ENCODE results near the gene MKRN1.
"Not testable (repeated sequence)": the region's sequence is repeated elsewhere in the genome, so short reads cannot be mapped to it uniquely, and the experiment has no call there.

Gene MKRN1

DNA sequence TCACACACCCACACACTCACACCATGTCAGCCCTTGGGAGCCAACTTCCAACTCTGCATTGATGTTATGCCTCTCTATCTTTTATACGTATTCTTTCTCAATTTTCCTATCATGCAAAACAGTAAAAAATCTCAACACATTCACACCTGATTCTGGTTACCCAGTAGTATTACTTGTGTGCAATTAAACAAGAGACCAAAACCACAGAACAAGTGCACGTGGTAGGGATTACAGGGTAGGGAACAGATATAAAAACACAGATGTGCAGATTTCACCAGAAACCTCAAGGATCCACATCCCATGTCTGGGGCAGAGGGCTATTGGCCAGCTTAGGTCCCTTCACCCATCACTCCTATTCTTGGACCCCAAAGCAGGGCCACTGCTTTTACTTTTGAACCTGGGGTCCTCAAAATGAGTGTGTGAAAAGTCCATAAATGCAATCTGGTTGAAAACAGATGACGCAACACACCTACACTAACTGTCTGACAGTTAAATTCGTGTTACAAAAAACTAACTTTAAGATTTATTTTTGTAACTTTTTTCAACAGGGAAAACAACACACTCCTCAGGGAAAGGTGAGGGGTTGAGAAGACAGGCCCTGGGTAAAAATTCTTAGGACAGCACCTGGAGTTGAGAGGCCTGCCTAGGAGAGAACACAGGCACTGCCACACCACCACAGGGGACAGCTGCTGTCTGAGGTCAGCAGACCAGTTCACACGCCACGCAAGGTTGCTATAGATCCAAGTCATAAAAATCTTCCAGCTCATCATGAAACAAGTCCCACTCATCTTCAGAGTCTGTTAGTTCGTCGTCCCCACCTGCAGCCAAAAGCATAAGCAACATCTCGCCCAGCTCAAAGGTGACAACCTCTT, 25.3 kb downstream of the MKRN1 start:
- peaks cover 60% of the 10 kb centered on the region for H3K4me1 ChIP-seq (ENCODE audit: control insufficient read depth, insufficient read depth, low read length)
- H3K27me3 ChIP-seq (ENCODE audit: control insufficient read depth, insufficient read depth, low read length); H3K9me3 ChIP-seq (ENCODE audit: control insufficient read depth, insufficient read depth, low read length); H3K9ac ChIP-seq (ENCODE audit: low read depth, low read length); H3K4me3 ChIP-seq (ENCODE audit: low read depth, low read length); H3K27ac ChIP-seq (ENCODE audit: low read depth, low read length): not testable (repeated sequence)
- peaks cover 65% of the 10 kb centered on the region for H3K36me3 ChIP-seq (ENCODE audit: control insufficient read depth, insufficient read depth, low read length)

GRCh38 chr7:140453273-140453672, 26.0 kb downstream of the MKRN1 start:
- peaks cover 60% of the 10 kb centered on the region for H3K4me1 ChIP-seq (ENCODE audit: control insufficient read depth, insufficient read depth, low read length)
- H3K9ac ChIP-seq (ENCODE audit: low read depth, low read length), result no peak overlapping the region
- H3K9me3 ChIP-seq (ENCODE audit: control insufficient read depth, insufficient read depth, low read length), result no peaks in the 10 kb centered on the region
- H3K4me3 ChIP-seq (ENCODE audit: low read depth, low read length), result no peak overlapping the region
- no peak overlapping the region for H3K27ac ChIP-seq (ENCODE audit: low read depth, low read length)
- H3K36me3 ChIP-seq (ENCODE audit: control insufficient read depth, insufficient read depth, low read length), result peaks cover 57% of the 10 kb centered on the region
- no peaks in the 10 kb centered on the region for H3K27me3 ChIP-seq (ENCODE audit: control insufficient read depth, insufficient read depth, low read length)

DNA sequence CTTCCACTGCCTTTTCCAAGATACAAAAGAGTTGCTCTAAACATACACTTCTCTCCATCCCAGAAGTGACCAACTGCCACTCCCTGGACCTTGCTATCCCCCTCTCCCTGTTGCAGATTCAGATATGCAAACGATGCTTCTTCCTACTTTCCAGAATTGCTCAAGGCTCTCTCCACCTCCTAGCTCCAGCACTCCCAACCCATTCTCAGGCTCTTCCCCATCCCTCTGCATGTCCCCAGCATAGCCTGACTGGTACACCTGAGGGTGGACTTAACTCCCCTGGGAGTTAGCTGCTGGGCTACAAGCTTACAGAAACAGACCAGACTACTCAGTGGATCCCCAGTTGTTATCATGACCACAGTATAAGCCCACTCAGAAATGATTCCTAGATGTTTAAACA, 27.6 kb downstream of the MKRN1 start:
- peaks cover 42% of the 10 kb centered on the region for H3K36me3 ChIP-seq (ENCODE audit: control insufficient read depth, insufficient read depth, low read length)
- H3K9ac ChIP-seq (ENCODE audit: low read depth, low read length), result no peak overlapping the region
- H3K4me1 ChIP-seq (ENCODE audit: control insufficient read depth, insufficient read depth, low read length), result peaks cover 61% of the 10 kb centered on the region
- no peaks in the 10 kb centered on the region for H3K27me3 ChIP-seq (ENCODE audit: control insufficient read depth, insufficient read depth, low read length)
- H3K4me3 ChIP-seq (ENCODE audit: low read depth, low read length), result no peak overlapping the region
- H3K9me3 ChIP-seq (ENCODE audit: control insufficient read depth, insufficient read depth, low read length), result no peaks in the 10 kb centered on the region
- H3K27ac ChIP-seq (ENCODE audit: low read depth, low read length), result peak overlapping the region; percentile 0

- peak overlapping the region; percentile 80 for H3K27ac ChIP-seq (ENCODE audit: low read depth, low read length)
- no peak overlapping the region for H3K9ac ChIP-seq (ENCODE audit: low read depth, low read length)
- H3K36me3 ChIP-seq (ENCODE audit: control insufficient read depth, insufficient read depth, low read length), result peaks cover 17% of the 10 kb centered on the region
- peaks cover 36% of the 10 kb centered on the region for H3K4me1 ChIP-seq (ENCODE audit: control insufficient read depth, insufficient read depth, low read length)
- no peaks in the 10 kb centered on the region for H3K9me3 ChIP-seq (ENCODE audit: control insufficient read depth, insufficient read depth, low read length)
- no peaks in the 10 kb centered on the region for H3K27me3 ChIP-seq (ENCODE audit: control insufficient read depth, insufficient read depth, low read length)
- no peak overlapping the region for H3K4me3 ChIP-seq (ENCODE audit: low read depth, low read length)
These were observed 30.4 kb downstream of the MKRN1 start for GRCh38 chr7:140448781-140449480.

GRCh38 chr7:140447841-140448240, 31.5 kb downstream of the MKRN1 start:
- no peak overlapping the region for H3K4me3 ChIP-seq (ENCODE audit: low read depth, low read length)
- peaks cover 32% of the 10 kb centered on the region for H3K4me1 ChIP-seq (ENCODE audit: control insufficient read depth, insufficient read depth, low read length)
- no peaks in the 10 kb centered on the region for H3K9me3 ChIP-seq (ENCODE audit: control insufficient read depth, insufficient read depth, low read length)
- H3K27ac ChIP-seq (ENCODE audit: low read depth, low read length), result peak overlapping the region; percentile 74
- H3K27me3 ChIP-seq (ENCODE audit: control insufficient read depth, insufficient read depth, low read length), result no peaks in the 10 kb centered on the region
- H3K36me3 ChIP-seq (ENCODE audit: control insufficient read depth, insufficient read depth, low read length), result peaks cover 6% of the 10 kb centered on the region
- no peak overlapping the region for H3K9ac ChIP-seq (ENCODE audit: low read depth, low read length)

GRCh38 chr7:140446467-140446866, 32.8 kb downstream of the MKRN1 start:
- H3K4me1 ChIP-seq (ENCODE audit: control insufficient read depth, insufficient read depth, low read length), result peaks cover 27% of the 10 kb centered on the region
- H3K27me3 ChIP-seq (ENCODE audit: control insufficient read depth, insufficient read depth, low read length), result no peaks in the 10 kb centered on the region
- H3K4me3 ChIP-seq (ENCODE audit: low read depth, low read length), result no peak overlapping the region
- no peaks in the 10 kb centered on the region for H3K36me3 ChIP-seq (ENCODE audit: control insufficient read depth, insufficient read depth, low read length)
- H3K9me3 ChIP-seq (ENCODE audit: control insufficient read depth, insufficient read depth, low read length), result no peaks in the 10 kb centered on the region
- no peak overlapping the region for H3K27ac ChIP-seq (ENCODE audit: low read depth, low read length)
- H3K9ac ChIP-seq (ENCODE audit: low read depth, low read length), result no peak overlapping the region

GRCh38 chr7:140441519-140441918, 37.8 kb downstream of the MKRN1 start:
- Histone ChIP-seq H3K9me3 (ENCODE audit: control insufficient read depth, insufficient read depth, low read length) (no peaks in the 10 kb centered on the region), H3K9ac (ENCODE audit: low read depth, low read length) (no peak overlapping the region), H3K36me3 (ENCODE audit: control insufficient read depth, insufficient read depth, low read length) (no peaks in the 10 kb centered on the region), H3K27ac (ENCODE audit: low read depth, low read length) (no peak overlapping the region), H3K4me1 (ENCODE audit: control insufficient read depth, insufficient read depth, low read length) (no peaks in the 10 kb centered on the region), H3K27me3 (ENCODE audit: control insufficient read depth, insufficient read depth, low read length) (no peaks in the 10 kb centered on the region), H3K4me3 (ENCODE audit: low read depth, low read length) (no peak overlapping the region)

- Histone ChIP-seq H3K9ac (ENCODE audit: low read depth, low read length) (no peak overlapping the region), H3K9me3 (ENCODE audit: control insufficient read depth, insufficient read depth, low read length) (no peaks in the 10 kb centered on the region), H3K27me3 (ENCODE audit: control insufficient read depth, insufficient read depth, low read length) (no peaks in the 10 kb centered on the region), H3K27ac (ENCODE audit: low read depth, low read length) (no peak overlapping the region), H3K4me3 (ENCODE audit: low read depth, low read length) (no peak overlapping the region), H3K4me1 (ENCODE audit: control insufficient read depth, insufficient read depth, low read length) (no peaks in the 10 kb centered on the region), H3K36me3 (ENCODE audit: control insufficient read depth, insufficient read depth, low read length) (no peaks in the 10 kb centered on the region)
These were observed 38.7 kb downstream of the MKRN1 start for GRCh38 chr7:140440593-140440992.

DNA sequence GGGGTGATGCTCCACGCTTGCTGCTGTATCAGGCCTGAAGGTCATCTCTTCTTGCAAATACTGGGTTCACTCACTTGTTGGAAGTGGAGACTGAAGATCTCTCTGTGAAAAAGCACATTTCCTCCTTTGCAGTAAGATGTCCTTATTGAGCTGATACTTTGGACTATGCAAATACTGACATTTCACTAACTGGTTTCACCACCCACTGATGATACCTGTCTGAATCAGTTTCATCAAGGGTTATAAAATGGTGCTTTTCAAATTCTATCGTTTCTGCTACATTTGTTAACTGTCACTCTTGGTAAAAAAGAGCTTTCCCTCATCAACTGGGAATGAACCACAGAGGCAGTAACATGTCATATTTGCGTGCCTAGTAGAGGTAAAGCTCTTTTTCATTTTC, 39.9 kb downstream of the MKRN1 start:
- H3K4me3 ChIP-seq (ENCODE audit: low read depth, low read length), result no peak overlapping the region
- no peak overlapping the region for H3K9ac ChIP-seq (ENCODE audit: low read depth, low read length)
- no peaks in the 10 kb centered on the region for H3K9me3 ChIP-seq (ENCODE audit: control insufficient read depth, insufficient read depth, low read length)
- H3K36me3 ChIP-seq (ENCODE audit: control insufficient read depth, insufficient read depth, low read length), result no peaks in the 10 kb centered on the region
- no peaks in the 10 kb centered on the region for H3K27me3 ChIP-seq (ENCODE audit: control insufficient read depth, insufficient read depth, low read length)
- no peaks in the 10 kb centered on the region for H3K4me1 ChIP-seq (ENCODE audit: control insufficient read depth, insufficient read depth, low read length)
- H3K27ac ChIP-seq (ENCODE audit: low read depth, low read length), result no peak overlapping the region

- Histone ChIP-seq H3K36me3 (ENCODE audit: control insufficient read depth, insufficient read depth, low read length) (no peaks in the 10 kb centered on the region), H3K27ac (ENCODE audit: low read depth, low read length) (no peak overlapping the region), H3K4me1 (ENCODE audit: control insufficient read depth, insufficient read depth, low read length) (no peaks in the 10 kb centered on the region), H3K9me3 (ENCODE audit: control insufficient read depth, insufficient read depth, low read length) (no peaks in the 10 kb centered on the region), H3K27me3 (ENCODE audit: control insufficient read depth, insufficient read depth, low read length) (no peaks in the 10 kb centered on the region), H3K4me3 (ENCODE audit: low read depth, low read length) (no peak overlapping the region), H3K9ac (ENCODE audit: low read depth, low read length) (no peak overlapping the region)
These were observed 43.9 kb downstream of the MKRN1 start for GRCh38 chr7:140435252-140435895.

- H3K4me3 ChIP-seq (ENCODE audit: low read depth, low read length), result no peak overlapping the region
- no peaks in the 10 kb centered on the region for H3K9me3 ChIP-seq (ENCODE audit: control insufficient read depth, insufficient read depth, low read length)
- no peak overlapping the region for H3K9ac ChIP-seq (ENCODE audit: low read depth, low read length)
- no peaks in the 10 kb centered on the region for H3K4me1 ChIP-seq (ENCODE audit: control insufficient read depth, insufficient read depth, low read length)
- H3K27me3 ChIP-seq (ENCODE audit: control insufficient read depth, insufficient read depth, low read length), result no peaks in the 10 kb centered on the region
- no peaks in the 10 kb centered on the region for H3K36me3 ChIP-seq (ENCODE audit: control insufficient read depth, insufficient read depth, low read length)
- no peak overlapping the region for H3K27ac ChIP-seq (ENCODE audit: low read depth, low read length)
These were observed 45.9 kb downstream of the MKRN1 start for GRCh38 chr7:140433396-140433795.
